HL-60 (cell line): Measurements from ENCODE around the gene NUP62CL.

Experiments
- CTCF ChIP-seq: IDR thresholded peaks from one replicate; pipeline ENCODE4 v1.5.1; 2011; ENCODE audit warnings: low read length, control low read depth, inconsistent platforms; ENCODE audit not compliant: insufficient read depth
- POLR2AphosphoS5 ChIP-seq: IDR thresholded peaks from 2 replicates; pipeline ENCODE4 v1.6.1; 2012; ENCODE audit warnings: low read depth

- TF ChIP-seq CTCF (no peak), POLR2AphosphoS5 (no peak)
Measured at GRCh38 chrX:107107459-107107858, 98.8 kb downstream of the NUP62CL start.
